ENCODE data around the gene ASPSCR1. TPM values are rescaled to one million over a fixed set of nuclear protein-coding genes. Genes with fewer than 3 reads are reported as not detected.
A peak's percentile ranks its signal among the peaks of the same experiment; 100 is the strongest.

Gene ASPSCR1
- total RNA-seq, 1 experiment from 2014 or later: 60.4 TPM

DNA sequence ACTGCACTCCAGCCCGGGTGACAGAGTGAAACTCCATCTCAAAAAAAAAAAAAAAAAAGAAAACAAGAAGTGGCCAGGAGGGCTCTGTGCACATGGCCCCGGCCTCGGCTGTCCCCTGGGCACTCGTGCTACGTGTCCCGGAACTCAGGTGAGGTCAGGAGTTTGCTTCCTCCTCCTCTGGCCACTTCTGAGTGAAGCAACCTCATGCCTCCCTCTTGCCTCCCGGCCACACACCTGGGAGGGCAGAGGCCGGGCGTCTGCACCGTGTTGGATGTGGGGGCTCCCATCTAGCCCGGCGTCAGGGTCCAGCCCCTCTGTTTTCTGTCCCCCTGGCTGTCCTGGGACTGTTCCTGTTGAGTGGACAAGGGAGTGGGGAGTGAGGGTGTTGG lies 22.2 kb downstream of the ASPSCR1 start:
- H3K9me3 Mint-ChIP-seq: no peaks in the 10 kb centered on the region
- POLR2A ChIA-PET: no interaction called here
- H3K27ac Mint-ChIP-seq: no peak overlapping the region

DNA sequence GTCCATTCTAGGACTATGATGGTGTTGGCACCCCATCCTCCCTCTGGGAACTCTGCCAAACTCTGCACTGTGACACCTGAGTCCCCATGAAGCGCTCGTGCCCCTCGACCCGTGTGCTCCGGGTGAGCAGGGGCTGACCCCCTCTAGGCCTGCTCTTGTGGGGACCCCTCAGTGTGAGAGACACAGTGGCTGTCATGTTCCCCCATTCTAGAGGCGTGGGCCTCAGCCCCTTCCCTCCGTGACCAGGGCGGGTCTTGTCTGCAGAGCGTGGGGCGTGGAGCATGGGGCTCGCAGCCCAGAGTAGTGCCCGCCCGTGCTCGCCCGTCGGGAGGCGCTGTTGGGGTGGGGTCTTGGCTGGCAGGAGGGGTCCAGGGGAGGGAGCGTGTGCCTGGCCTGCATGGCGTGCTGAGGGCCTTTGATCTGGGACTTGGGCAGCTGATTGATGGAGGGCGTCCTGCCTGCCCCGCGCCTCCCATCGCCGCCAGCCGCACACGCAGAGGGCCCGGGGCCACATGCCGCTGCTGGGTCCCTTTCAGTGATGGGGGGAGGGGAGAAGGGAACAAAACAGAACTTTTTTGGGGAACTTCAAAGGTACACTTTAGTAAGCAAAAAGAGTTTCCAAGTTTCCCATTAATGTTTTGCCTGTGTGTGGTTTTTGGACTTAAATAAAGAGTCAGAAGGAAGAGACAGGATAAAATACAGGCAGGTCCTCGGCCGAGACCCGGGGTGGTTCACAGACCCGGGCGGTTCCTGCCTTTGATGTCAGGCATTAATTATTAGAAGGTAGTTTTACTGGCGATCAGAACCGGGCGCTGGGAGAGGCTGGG lies 22.8 kb downstream of the ASPSCR1 start:
- Mint-ChIP-seq H3K9me3 (no peaks in the 10 kb centered on the region), H3K4me3 (no peak overlapping the region), H3K4me1 (no peaks in the 10 kb centered on the region), H3K27me3 (ENCODE audit: low read depth) (no peaks in the 10 kb centered on the region), H3K36me3 (no peaks in the 10 kb centered on the region), H3K27ac (no peak overlapping the region)
- POLR2A ChIA-PET: no interaction called here
- peak; percentile 28; the same call in 1 of the 2 replicates for ATAC-seq
- CTCF ChIA-PET: no interaction called here
- DNase-seq (ENCODE audit: low spot score): no peak
- no peak for TF ChIP-seq SMAD4 (CRISPR knock-in tag; IDR thresholded peaks at IDR 0.05)
- no peak for TF ChIP-seq GTF2I (CRISPR knock-in tag; conservative IDR thresholded peaks at IDR 0.05)
- TF ChIP-seq, protein P1, sequence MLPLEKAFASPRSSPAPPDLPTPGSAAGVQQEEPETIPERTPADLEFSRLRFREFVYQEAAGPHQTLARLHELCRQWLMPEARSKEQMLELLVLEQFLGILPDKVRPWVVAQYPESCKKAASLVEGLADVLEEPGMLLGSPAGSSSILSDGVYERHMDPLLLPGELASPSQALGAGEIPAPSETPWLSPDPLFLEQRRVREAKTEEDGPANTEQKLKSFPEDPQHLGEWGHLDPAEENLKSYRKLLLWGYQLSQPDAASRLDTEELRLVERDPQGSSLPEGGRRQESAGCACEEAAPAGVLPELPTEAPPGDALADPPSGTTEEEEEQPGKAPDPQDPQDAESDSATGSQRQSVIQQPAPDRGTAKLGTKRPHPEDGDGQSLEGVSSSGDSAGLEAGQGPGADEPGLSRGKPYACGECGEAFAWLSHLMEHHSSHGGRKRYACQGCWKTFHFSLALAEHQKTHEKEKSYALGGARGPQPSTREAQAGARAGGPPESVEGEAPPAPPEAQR (CRISPR knock-in tag; IDR thresholded peaks at IDR 0.05): no peak
- TF ChIP-seq, protein P2, sequence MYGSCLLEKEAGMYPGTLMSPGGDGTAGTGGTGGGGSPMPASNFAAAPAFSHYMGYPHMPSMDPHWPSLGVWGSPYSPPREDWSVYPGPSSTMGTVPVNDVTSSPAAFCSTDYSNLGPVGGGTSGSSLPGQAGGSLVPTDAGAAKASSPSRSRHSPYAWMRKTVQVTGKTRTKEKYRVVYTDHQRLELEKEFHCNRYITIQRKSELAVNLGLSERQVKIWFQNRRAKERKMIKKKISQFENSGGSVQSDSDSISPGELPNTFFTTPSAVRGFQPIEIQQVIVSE (CRISPR knock-in tag; IDR thresholded peaks at IDR 0.05; ENCODE audit: borderline replicate concordance): no peak
- TF ChIP-seq ERG (CRISPR knock-in tag; IDR thresholded peaks at IDR 0.05): no peak
- no peak for TF ChIP-seq CREM (CRISPR knock-in tag; IDR thresholded peaks at IDR 0.05)
- TF ChIP-seq IRF1 (CRISPR knock-in tag; IDR thresholded peaks at IDR 0.05): no peak
- no peak for TF ChIP-seq CTCF (IDR thresholded peaks at IDR 0.05)
- no peak for TF ChIP-seq ELF4 (CRISPR knock-in tag; IDR thresholded peaks at IDR 0.05; ENCODE audit: low read depth)
- no peak for TF ChIP-seq ZNF512 (CRISPR knock-in tag; IDR thresholded peaks at IDR 0.05; ENCODE audit: borderline replicate concordance)
- TF ChIP-seq, protein P3, sequence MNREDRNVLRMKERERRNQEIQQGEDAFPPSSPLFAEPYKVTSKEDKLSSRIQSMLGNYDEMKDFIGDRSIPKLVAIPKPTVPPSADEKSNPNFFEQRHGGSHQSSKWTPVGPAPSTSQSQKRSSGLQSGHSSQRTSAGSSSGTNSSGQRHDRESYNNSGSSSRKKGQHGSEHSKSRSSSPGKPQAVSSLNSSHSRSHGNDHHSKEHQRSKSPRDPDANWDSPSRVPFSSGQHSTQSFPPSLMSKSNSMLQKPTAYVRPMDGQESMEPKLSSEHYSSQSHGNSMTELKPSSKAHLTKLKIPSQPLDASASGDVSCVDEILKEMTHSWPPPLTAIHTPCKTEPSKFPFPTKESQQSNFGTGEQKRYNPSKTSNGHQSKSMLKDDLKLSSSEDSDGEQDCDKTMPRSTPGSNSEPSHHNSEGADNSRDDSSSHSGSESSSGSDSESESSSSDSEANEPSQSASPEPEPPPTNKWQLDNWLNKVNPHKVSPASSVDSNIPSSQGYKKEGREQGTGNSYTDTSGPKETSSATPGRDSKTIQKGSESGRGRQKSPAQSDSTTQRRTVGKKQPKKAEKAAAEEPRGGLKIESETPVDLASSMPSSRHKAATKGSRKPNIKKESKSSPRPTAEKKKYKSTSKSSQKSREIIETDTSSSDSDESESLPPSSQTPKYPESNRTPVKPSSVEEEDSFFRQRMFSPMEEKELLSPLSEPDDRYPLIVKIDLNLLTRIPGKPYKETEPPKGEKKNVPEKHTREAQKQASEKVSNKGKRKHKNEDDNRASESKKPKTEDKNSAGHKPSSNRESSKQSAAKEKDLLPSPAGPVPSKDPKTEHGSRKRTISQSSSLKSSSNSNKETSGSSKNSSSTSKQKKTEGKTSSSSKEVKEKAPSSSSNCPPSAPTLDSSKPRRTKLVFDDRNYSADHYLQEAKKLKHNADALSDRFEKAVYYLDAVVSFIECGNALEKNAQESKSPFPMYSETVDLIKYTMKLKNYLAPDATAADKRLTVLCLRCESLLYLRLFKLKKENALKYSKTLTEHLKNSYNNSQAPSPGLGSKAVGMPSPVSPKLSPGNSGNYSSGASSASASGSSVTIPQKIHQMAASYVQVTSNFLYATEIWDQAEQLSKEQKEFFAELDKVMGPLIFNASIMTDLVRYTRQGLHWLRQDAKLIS (CRISPR knock-in tag; IDR thresholded peaks at IDR 0.05; ENCODE audit: borderline replicate concordance): no peak
- TF ChIP-seq RELA (CRISPR knock-in tag; IDR thresholded peaks at IDR 0.05; ENCODE audit: borderline replicate concordance): no peak
- no peak for TF ChIP-seq MYBL2 (CRISPR knock-in tag; IDR thresholded peaks at IDR 0.05)
- no peak for TF ChIP-seq MXD4 (CRISPR knock-in tag; IDR thresholded peaks at IDR 0.05; ENCODE audit: borderline replicate concordance)
- no peak; the same call in 1 of the 2 replicates for TF ChIP-seq PREB (CRISPR knock-in tag; IDR thresholded peaks at IDR 0.05; ENCODE audit: borderline replicate concordance)
- TF ChIP-seq ZNF317 (CRISPR knock-in tag; IDR thresholded peaks at IDR 0.05; ENCODE audit: borderline replicate concordance, low read depth): no peak

More for the DNA sequence above, 22.2 kb downstream of the ASPSCR1 start:
- Mint-ChIP-seq H3K36me3 (no peaks in the 10 kb centered on the region), H3K4me1 (no peaks in the 10 kb centered on the region), H3K4me3 (no peak overlapping the region), H3K27me3 (ENCODE audit: low read depth) (no peaks in the 10 kb centered on the region)
- TF ChIP-seq GABPB1 (CRISPR knock-in tag; IDR thresholded peaks at IDR 0.05): 0 out of 2 replicates have a peak, but pooled peaks have one; percentile 12
- no peak for TF ChIP-seq FOXP1 (CRISPR knock-in tag; IDR thresholded peaks at IDR 0.05; ENCODE audit: borderline replicate concordance)
- CTCF ChIA-PET: interaction anchor here (1.0 kb wide), 1 partner anchor 20 kb away, joined by 4 read pairs; no protein-coding TSS in a partner anchor
- ATAC-seq (no peak), DNase-seq (ENCODE audit: low spot score) (no peak)
